NCI-H748 (cell line): ENCODE results near the gene FAM229A.
"Not testable (repeated sequence)": the region's sequence is repeated elsewhere in the genome, so short reads cannot be mapped to it uniquely, and the experiment has no call there.

Source experiments
- DNase-seq: peaks from one replicate; lab custom pipeline; 2025; ENCODE audit not compliant: unreplicated experiment; lab: John Stamatoyannopoulos, UW

FAM229A gene

GRCh38 chr1:32377541-32378220 lies 15.4 kb upstream of the FAM229A start:
- DNase-seq: no peak

- no peak for DNase-seq
Observed at GRCh38 chr1:32376199-32376598, 13.9 kb upstream of the FAM229A start.

GRCh38 chr1:32373996-32374592 lies 11.8 kb upstream of the FAM229A start:
- no peak for DNase-seq

- DNase-seq: no peak
Observed at GRCh38 chr1:32372149-32372756, 10.0 kb upstream of the FAM229A start.

- DNase-seq: no peak
Observed at GRCh38 chr1:32367912-32368635, 5.8 kb upstream of the FAM229A start.

- no peak for DNase-seq
Observed at GRCh38 chr1:32365445-32365844, 3.2 kb upstream of the FAM229A start.

- no peak for DNase-seq
Observed at GRCh38 chr1:32364836-32365235, 2.6 kb upstream of the FAM229A start.

GRCh38 chr1:32363713-32364112 lies 1.4 kb upstream of the FAM229A start:
- no peak for DNase-seq

- DNase-seq: no peak
Observed at GRCh38 chr1:32361674-32362473, 411 bp downstream of the FAM229A start.

- no peak for DNase-seq
Observed at GRCh38 chr1:32361308-32361673, 994 bp downstream of the FAM229A start.

- DNase-seq: no peak
Observed at GRCh38 chr1:32358435-32358834, 3.9 kb downstream of the FAM229A start.

GRCh38 chr1:32357614-32358013 lies 4.7 kb downstream of the FAM229A start:
- no peak for DNase-seq

GRCh38 chr1:32356478-32356877 lies 5.8 kb downstream of the FAM229A start:
- DNase-seq: no peak

- DNase-seq: not testable (repeated sequence)
Observed at GRCh38 chr1:32355778-32356177, 6.5 kb downstream of the FAM229A start.

- DNase-seq: no peak
Observed at GRCh38 chr1:32353886-32354570, 8.3 kb downstream of the FAM229A start.

GRCh38 chr1:32353431-32353830 lies 8.9 kb downstream of the FAM229A start:
- no peak for DNase-seq

GRCh38 chr1:32352831-32353383 lies 9.4 kb downstream of the FAM229A start:
- DNase-seq: no peak

- no peak for DNase-seq
Observed at GRCh38 chr1:32352239-32352745, 10.0 kb downstream of the FAM229A start.

- DNase-seq: peak; percentile 93
Observed at GRCh38 chr1:32351399-32352238, 10.7 kb downstream of the FAM229A start.
